Measurements from ENCODE around the gene CELF2.
"Not testable (repeated sequence)": the region's sequence is repeated elsewhere in the genome, so short reads cannot be mapped to it uniquely, and the experiment has no call there.

CELF2 gene

DNA sequence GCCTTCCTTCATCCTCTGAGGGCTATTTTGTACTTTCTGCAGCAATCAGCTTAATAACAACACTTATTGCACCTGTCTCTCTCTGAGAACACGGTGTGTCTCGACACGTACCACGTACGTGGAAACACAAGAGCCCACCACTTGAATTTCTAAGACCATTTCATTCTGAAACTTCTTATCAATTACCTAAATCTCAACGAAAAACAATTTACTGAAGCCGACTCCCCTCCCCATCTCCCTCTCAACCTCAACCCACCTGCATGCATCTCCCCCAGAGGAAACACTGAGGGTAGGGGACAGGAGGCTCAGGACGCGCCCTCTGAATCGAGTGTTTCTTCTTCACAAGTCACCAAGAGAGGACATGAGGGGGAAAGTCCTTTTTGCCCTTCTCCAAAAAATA is 315.2 kb downstream of the CELF2 start:
- DNase-seq, result no peak

DNA sequence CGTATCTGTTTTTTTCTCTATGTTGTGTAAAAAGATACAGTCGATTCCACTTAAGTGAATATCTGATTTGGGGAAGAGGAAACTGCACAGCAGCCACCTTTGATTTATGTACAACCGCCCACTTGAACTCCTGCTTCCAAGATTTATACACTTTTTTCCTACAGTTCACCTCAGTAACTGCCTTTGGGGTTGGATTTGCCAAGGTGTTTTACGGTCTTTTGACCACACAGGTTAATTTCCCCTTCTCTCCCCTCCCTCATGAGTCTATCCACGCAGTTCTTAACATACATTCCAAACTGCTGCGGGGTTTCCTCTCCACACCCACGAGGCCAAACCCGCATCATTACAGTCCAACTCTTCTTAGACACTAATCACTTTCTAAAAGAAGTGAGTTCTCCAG is 316.8 kb downstream of the CELF2 start:
- no peak for DNase-seq

DNA sequence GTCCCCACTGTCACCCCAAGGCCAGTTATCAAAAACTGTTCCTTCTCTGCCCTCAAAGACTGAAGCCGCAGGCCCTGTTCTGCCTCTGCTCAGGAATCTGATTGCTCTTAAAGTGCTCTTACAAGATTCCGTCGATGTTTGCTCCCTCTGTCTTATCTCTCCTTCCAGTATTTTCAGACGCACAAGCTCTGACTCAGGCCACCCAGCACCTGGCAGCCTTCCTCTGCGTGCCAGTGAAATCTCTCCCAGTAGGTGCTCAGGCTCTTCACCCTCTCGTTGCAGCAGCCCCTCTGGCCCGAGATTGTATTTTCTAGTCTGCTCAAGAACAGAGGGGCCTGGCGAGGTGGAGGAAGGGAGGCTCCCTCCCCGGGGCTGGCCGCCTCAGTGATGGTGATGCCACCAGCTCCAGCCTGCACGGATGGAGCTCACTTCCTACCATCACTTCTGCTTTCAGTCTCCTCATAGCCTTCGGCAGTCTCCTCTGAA is 317.5 kb downstream of the CELF2 start:
- no peak for DNase-seq

DNA sequence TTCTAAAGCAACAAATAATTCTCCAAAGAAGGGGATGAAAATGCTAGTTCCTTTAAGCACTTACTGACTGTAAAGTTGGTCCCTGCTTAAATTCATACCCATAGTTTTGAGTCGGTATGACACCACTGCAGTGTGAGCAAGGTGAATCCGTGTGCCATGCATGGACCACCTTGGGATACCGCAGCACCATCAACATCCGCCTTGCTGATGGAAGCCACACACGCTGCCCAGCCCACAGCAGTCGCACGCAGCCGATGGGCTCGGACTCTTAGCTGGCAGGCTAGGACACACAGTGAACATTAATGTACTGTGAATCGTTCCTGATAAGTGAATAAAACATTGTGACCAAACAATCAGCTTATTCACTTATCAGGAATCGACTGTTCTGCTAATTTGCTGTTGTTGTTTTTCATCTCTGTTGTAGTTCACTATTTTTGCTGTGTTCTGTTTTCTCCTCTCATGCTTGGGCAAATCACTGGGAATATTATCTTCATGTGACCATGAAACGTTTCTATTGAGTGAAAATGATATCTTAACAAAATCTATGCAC is 318.3 kb downstream of the CELF2 start:
- DNase-seq, result no peak

DNA sequence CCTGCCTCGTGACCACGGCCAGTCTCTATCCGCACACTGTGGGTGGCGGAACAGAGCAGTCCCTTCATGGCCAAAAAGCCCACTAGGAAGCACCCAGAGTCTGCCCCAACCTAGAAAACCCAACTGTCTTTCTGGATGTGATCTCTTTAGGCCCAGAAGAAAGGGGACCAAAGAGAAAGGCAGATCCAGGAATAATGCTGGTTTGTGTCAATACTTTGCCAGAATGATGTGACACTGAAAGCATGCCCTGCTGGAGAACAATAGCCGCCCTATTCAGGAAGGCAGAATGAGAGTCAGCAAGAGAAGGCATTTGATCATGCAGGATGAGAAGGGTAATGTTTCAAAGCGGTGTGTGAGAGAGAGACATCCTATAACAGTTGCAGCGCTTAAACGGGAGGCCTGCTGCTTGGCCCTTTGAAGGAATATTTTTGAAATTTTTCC is 319.1 kb downstream of the CELF2 start:
- DNase-seq, result no peak

DNA sequence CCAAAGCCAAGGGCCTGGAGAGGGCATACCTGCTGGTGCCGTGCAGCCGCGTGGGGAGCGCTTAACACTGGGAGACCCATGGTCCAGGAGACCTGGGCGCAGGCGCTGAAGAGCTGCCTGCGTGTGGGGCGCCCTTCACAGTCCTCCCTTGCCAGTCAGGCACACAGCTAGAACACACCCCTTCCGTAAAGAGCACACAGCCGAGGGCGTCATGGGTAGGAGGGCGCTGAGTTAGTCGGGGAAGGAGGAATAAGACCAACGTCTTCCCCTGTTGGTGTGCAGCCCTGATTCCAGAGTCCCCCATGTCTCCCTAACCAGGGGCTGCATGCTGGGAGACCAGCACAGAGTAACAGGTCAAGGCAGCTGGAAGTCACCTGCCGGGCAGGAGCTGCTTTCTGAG is 319.8 kb downstream of the CELF2 start:
- DNase-seq, result peak; percentile 45

DNA sequence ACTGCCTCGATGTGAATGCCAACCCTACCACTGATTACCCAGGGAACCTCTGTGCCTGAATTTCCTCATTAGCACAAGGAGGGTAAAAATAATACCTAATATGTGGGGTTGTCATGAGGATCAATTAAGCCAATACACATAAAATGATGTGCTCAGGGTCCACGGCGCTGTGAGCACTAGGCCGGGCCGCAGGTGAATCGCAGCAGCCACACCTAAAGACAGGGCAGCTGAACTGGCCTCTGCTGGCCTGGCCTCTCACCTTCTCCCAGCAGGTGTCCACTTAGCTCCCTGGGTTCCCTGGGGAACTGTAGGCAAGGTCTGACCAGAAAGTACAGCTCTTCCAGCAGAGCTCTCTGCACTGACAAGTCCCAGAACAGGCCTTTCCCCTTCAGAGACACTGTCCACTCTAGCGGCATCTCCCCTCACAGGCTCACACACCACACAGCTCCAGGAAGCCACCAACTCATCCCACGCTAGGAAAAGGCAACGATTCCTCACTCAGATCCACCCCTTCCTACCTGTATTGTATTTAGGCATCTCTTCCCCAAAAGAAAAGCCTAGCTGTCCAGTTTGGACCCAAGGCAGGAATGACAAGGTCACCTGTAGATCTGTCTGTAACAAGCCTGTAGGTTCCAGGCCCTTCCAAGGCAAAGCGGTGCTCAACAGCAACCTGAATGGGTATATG is 320.6 kb downstream of the CELF2 start:
- DNase-seq, result no peak

DNA sequence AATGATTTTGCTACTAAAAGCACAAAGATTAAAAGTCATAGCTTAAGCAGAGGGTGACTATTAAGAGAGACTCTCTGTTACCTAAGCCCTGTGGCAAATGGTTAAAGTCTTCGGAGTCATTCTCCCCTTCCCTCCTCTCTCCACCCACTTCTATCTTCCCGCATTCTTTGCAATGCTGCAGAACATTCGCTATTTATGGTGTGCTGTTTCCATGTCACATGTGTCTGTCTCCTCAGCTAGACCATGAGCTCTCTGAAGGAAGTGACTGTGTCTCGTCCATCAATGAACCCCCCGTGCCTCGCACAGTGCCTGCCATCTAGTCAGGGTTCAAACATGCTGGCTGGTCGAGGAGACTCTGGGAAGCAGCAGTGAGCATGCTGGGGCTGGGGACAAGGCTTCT is 321.3 kb downstream of the CELF2 start:
- no peak for DNase-seq

DNA sequence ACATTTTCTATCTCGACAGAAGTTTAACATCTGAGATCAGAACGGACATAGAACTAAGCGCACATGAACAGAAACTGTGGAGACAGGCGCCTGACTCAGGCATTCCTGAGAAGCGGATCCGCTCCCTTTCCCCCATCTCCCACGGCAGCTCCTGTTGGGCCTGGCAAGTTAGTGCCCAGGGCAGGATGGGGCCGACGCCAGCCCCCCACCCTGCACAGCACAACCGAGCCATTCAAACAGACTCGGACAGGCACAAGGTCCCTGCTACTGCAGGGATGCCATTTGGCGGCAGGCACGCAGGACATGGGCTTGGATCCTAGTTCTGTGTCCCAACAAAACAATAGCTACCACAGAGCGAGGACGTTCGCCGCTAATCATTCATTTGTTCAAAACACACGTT is 322.0 kb downstream of the CELF2 start:
- no peak for DNase-seq

DNA sequence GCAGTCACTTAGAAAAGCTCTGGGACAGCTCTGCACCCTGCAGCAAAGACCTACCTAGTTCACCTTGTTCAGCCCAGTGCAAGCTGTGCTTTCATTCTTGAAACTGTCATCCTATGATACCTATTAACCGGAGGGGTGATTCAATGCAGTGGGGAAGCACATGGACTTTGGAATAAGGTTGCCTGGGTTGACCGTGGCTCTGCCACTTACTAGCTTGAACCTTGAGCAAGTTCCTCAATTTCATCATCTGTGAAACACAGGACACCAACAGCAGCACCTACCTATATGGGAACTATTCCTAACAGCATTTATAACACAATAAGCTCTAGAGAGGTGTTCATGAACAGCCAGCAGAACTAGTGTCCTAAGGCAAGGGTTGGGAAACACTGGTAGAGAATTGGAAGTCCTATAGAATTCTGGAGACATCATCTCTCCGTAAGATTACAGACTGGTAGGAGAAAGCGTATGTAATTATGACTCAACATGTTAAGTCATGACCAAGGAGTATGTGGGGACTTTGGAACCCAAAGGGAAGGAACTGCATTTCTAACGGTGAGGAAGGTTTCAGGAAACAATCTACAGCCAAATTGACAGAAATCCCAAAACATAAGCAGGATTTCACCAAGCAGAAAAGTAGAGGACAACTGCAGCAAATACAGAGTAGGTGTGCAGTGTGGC is 323.8 kb downstream of the CELF2 start:
- no peak for DNase-seq

DNA sequence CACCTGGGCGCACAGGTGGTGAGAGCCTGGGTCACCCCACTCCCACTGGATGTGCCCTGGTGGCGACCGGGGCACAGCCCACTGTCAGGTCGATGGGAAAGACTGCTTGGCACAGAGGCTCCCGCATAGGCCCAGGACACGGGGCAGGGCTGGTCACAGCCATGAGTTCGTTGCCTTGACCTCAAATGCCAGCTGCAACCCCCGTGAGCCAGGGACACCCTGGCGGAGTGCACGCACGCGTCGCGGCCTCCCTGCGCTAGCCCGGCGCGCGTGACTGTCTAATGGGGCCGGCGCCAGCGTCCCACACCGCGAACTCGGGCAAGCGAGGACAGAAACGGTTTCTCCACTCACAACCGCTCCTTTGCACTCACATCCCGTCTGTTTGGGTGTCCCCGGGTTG is 326.4 kb downstream of the CELF2 start:
- no peak for DNase-seq

DNA sequence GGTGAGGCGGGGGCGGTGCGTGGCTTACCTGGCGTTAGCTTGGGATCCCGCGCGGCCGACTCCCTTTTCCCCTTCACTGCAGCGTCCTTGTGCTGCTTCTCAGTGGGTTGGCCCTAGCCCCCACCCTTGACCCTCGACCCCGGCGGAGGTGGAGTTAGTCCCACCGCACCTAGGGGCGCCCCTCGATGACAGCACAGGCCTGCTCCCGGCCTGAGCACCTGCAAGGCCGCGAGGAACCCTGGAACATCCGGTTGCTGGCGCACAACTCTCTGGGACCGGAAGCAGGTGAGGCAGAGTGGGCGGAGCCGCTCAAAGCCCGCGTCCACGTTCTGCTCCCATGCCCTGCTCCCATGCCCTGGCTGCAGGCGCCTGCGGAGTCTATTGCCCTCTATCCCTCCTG is 326.9 kb downstream of the CELF2 start:
- DNase-seq, result peak; percentile 43

DNA sequence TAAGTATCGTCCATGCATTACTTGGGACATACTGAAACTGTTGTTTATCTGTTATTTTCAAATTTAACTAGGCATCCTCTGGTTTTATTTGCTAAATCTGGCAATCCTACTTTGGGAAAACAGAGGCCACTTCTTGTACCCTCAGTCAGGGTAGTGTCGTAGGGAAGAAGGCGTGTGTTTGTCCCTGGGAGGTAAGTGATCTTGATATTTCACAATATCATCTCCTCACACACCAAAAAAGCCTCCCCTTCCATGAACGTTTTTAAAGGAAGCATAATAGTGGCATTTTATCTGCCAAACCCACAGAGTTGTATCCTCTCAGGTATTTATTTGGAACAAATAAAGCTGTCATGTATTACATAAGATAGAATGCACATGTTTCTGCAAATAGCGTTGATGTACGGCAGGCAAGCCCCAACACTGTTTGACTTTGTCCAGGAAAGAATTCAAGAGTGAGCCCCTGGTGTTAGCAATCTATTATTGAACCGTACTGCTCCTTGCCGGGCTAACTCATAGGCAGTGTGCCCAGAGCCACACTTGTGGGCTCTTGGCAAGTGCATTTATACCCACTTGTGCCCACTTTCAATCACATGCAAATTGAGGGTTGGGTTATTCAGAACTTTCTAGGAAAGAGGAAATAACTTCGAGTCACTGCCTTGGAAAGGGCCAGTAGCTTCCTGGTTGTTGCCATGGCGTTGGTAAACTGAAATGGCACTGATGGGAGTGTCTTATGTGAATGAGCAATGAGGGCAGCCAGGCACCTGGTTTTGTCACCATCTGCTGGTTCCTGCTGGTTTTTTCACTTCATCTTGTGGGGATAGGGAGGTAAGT is 327.8 kb downstream of the CELF2 start:
- DNase-seq, result no peak

DNA sequence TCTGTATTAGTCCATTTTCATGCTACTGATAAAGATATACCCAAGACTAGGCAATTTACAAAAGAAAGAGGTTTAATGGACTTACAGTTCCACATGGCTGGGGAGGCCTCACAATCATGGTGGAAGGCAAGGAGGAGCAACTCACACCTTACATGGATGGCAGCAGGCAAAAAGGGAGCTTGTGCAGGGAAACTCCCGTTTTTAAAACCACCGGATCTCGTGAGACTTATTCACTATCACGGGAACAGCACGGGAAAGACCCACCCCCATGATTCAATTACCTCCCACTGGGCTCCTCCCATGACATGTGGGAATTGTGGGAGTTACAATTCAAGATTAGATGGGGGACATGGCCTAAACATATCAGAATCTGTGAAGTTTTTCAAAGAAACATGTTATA is 329.9 kb downstream of the CELF2 start:
- not testable (repeated sequence) for DNase-seq

DNA sequence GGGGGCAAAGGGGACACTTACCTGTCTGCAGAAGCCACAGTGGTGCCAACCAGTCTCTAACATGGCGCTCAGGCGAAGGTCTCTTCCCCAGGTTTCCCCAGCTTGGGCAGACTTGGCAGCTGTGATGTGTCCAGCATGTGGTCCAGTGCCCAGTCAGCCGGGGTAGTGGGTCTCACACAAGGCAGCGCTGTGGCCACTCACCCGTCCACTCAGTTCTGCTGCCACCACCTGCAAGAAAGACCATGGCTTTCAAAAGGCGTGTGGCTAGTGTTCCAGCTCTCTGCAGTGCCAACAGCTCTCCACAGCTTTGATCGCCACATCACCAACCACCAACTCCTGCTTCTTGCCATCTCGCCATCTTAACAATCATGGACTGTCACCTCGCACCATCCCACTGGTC is 334.1 kb downstream of the CELF2 start:
- DNase-seq, result no peak

DNA sequence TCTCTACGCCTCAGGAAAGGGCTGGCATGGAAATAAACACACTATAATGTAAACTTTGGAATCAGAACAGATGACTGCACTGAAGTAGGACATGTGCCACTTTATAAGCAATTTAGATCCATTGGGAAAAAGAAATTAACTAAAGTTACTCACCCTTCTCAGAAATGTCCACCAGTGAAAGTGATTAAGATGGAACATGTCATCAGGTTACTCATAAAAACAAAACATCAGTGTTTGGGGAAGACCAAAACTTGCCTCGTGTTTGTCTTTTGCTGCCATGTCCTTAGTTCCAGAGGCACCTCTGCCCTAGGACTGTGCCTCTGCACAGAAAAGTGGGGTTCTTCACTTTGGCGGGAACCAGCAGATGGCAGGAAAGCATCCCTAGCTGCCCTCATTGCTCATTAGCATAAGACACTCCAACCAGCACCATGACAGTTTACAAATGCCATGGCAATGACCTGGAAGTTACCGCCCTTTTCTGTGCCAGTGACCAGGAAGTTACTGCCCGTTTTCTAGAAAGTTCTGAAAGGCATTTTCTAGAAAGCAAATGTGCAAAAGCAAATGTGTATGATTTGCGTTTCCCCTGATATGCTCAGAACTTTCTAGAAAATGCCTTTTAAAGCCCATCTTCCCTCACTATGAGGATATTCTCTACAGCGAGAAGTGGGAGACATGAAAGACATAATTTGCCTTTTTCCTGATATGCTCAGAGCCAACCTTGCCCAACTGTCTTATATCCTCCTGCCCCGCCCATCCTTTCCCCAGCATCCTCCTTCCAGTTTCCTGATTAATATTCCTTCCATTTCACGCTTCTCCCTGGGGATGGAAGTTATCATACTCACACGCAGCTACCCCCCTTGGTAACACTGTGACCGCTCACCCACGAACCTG is 335.6 kb downstream of the CELF2 start:
- no peak for DNase-seq

DNA sequence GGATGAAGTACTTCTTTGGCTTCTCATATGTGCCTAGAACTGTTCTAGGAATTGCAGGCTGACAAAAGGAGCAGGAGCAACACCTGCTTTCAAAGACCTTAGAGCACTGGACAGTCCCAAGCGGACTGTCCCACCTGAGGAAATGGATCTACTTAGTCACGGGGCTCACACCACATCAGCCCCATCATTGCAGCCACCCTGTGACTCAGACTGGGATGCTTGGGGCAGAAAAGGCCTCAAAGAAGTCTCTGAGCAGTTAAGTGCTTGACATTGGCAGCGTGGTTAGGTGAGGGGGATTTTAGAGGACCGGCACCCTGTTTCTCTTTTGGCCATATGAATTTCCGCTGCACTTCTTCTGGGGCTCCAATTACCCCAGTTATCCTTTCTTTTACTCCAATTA is 337.2 kb downstream of the CELF2 start:
- DNase-seq, result no peak

DNA sequence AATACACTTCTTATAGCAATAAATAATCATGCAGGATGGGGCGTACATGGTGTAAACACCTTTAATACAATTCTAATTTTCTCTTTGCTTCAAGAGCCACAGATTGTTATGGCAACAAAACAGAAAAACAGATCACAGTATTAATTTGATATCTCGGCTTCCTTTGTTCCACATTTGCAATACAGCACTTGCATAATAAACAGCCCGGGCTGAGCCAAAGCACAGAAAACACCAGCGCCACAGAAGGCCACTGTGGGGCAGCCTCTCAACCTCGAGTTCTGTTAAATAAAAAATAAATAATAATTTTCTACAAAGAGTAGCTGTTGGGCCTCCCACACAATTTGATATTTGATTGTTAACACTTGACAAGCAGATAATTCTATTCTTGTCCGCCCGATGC is 337.9 kb downstream of the CELF2 start:
- DNase-seq, result no peak

DNA sequence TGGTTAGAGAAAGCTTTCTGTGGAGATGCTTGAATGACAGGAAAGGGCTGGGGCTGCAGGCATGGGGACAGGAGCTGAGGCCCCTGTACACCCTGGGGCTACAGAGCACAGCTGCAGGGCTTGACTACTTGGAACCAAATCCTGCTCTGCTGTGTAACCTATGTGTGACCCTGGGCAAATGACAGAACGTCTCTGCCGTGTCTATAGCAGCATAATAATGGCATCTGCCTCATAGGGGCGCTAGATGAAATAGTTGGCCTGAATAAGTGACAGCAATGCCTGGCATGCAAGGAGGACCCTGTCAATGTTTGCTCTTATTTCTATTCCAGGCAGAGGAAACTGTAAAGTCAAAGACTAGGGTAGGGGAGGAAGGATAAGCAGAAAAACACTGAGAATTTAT is 339.8 kb downstream of the CELF2 start:
- DNase-seq, result no peak

DNA sequence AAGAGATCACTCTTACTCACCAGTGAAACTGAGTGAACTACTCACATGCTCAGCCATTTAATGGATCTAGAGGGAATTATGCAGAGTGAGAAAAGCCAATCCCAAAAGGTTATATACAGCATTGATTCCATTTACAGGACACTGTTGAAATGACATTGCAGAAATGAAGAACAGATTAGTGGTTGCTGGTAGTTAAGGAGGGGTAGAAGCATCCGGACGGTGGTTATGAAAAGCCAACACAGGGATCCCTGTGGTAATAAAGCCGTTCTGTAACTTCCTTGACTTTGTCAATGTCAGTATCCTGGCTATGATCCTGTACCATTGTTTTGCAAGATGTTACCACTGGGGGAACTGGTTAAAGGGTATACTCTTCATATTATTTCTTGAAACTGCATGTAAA is 340.3 kb downstream of the CELF2 start:
- no peak for DNase-seq

DNA sequence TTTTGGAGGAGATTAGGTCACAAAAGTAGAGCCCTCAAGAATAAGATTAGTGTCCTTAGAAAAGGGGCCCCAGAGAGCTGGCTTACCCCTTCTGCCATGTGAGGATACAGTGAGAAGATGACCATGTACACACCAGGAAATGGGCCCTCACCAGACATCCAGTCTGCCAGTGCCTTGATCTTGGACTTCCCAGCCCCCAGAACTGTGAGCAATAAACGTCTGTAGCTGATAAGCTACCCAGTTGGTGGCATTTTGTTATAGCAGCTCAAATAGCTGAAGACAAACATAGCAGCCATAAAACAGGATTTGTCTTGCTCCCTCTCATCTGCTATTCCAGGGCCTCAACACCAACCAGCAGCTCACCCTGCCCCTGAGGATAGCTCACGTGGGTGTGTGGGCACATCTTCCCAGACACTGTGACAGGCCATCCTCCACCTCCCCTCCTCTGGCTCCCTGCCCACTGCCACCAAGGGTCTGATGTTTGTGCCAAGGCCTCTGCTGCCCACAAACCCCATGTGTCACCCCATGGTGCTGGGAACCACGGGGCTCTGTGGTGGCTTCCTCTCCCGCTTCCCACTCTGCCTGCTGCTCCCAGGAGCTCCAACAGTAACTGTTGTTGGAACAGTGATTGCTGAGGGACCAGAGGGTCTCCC is 341.4 kb downstream of the CELF2 start:
- no peak for DNase-seq

DNA sequence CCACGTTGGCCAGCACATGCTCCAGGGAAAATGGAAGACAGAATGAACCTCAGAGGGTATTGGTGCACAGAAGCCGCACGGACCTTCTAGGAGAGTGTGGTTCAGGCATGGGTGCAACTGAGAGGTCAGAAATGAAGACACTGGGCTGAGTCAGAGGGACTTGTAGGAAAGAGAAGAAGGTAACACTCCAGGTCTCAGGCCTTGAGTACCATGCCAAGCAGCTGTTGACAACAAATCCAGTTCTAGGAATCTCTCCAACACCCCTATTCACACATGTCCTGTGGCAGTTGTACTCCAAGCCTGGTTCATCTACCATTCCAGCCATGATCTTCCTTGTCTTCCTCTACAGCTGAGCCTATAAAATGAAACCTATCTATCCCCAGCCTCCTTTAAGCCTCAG is 342.2 kb downstream of the CELF2 start:
- no peak for DNase-seq
